OCI-LY3 (cell line): ENCODE measurements around the gene COL4A2.

Experiments
- H2AFZ ChIP-seq: fragments of 200-600, 300-600 bp; shearing (Covaris generic); 2 replicates; pipeline ENCODE4 v1.6.0; 2014; ENCODE audit warnings: antibody characterized with exemption, low read depth, low read length
- H3K27ac ChIP-seq: fragments of 200-600, 300-600 bp; sonication (generic); 2 replicates; pipeline ENCODE4 v1.5.1; 2014; ENCODE audit warnings: mild to moderate bottlenecking, low read length, moderate library complexity, mixed read lengths
- H3K27me3 ChIP-seq: fragments of 200-600, 300-600 bp; sonication (generic); 2 replicates; pipeline ENCODE4 v1.6.1; 2014; ENCODE audit warnings: low read depth, low read length, mixed read lengths
- H3K36me3 ChIP-seq: fragments of 200-600, 300-600 bp; sonication (generic); replicated peaks from 2 replicates; pipeline ENCODE3; 2014; ENCODE audit warnings: low read depth, low read length, mixed read lengths
- H3K4me1 ChIP-seq: fragments of 300-600, 200-600 bp; sonication (generic); 2 replicates; pipeline ENCODE4 v1.6.1; 2014; ENCODE audit warnings: low read length, mixed read lengths
- H3K4me2 ChIP-seq: fragments of 200-600, 300-600 bp; sonication (generic); 2 replicates; pipeline ENCODE4 v1.6.1; 2014; ENCODE audit warnings: low read length, mixed read lengths
- H3K4me3 ChIP-seq: fragments of 300-600, 200-600 bp; sonication (generic); 2 replicates; pipeline ENCODE4 v1.5.1; 2014; ENCODE audit warnings: antibody characterized with exemption, mild to moderate bottlenecking, low read length, moderate library complexity
- H3K79me2 ChIP-seq: fragments of 300-600, 200-600 bp; shearing (Covaris generic); 2 replicates; pipeline ENCODE4 v1.6.1; 2014; ENCODE audit warnings: mild to moderate bottlenecking, low read length, mixed read lengths
- H3K9ac ChIP-seq: fragments of 300-600, 200-600 bp; shearing (Covaris generic); 2 replicates; pipeline ENCODE4 v1.6.0; 2014; ENCODE audit warnings: mild to moderate bottlenecking, low read length, moderate library complexity
- H3K9me3 ChIP-seq: fragments of 200-600, 300-600 bp; shearing (Covaris generic); 2 replicates; pipeline ENCODE4 v1.6.1; 2014; ENCODE audit warnings: low read length, mixed read lengths; ENCODE audit not compliant: insufficient read depth
- H4K20me1 ChIP-seq: fragments of 200-600, 300-600 bp; sonication (generic); 2 replicates; pipeline ENCODE4 v1.6.1; 2016; ENCODE audit warnings: low read length, mixed read lengths; ENCODE audit not compliant: insufficient read depth
- EZH2phosphoT487 ChIP-seq: fragments of 200-600 bp; shearing (Covaris generic); IDR thresholded peaks from 2 replicates; pipeline ENCODE4 v1.6.1; 2018; ENCODE audit warnings: antibody characterized with exemption, mixed run types, low read depth
- TF ChIP-seq, protein P1 (sequence below): fragments of 200-600, 300-600 bp; sonication (generic); IDR thresholded peaks from 2 replicates; pipeline ENCODE4 v1.5.1; 2014; ENCODE audit warnings: antibody characterized with exemption, low read length, low read depth

Gene COL4A2

DNA sequence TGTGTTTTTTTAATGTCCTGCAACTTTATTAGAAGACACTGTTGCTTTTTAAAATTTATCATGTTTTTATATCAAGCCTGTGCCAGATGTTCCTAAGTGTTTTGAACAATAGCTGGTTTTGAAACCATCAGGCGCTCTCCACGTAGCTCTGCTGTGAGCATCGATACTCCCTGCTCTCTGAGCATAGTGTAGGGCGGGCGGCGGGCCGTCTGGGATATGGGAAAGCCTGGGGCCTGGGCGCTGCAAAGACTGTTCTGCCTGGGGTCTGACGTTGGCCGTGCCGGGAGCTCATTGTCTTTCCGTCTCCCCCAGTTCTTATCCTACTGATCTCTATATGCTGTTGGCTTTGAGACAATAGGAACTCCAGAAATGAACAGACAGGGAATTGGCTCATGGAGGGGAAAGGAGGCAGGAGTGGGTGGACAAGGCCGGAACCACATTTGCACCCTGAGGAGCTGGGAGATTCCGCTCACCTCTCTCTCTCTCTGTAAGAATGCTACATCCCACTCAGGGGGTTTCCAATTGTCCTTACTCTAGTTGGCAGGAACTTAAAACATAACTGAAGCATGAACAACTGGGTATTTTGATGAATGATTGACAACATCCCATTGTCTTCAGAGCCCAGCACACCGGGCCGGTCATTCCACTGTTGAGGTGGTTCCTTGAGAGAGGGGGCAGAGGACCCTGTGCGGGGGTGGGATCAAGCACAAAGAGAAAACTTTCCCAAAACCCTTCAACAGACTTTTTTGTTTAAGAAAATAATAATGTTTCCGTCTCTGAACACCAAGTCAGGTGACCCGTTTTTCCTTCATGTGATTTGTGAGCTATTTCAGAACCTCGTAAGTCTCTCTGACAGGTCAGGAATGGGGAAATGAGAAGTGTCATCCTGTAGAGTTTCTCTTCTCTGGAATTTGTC, 64.7 kb downstream of the COL4A2 start:
- Histone ChIP-seq H3K27me3 (peaks cover 31% of the 10 kb centered on the region), H3K4me1 (peaks cover 16% of the 10 kb centered on the region; the same call in 1 of the 2 replicates), H3K36me3 (no peaks in the 10 kb centered on the region), H4K20me1 (no peaks in the 10 kb centered on the region), H3K4me2 (peak overlapping the region; percentile 23), H3K9ac (no peak overlapping the region), H3K79me2 (no peaks in the 10 kb centered on the region), H3K4me3 (no peak overlapping the region), H3K9me3 (no peaks in the 10 kb centered on the region), H2AFZ (peak overlapping the region; percentile 14; the same call in 1 of the 2 replicates), H3K27ac (no peak overlapping the region)
- TF ChIP-seq, protein P1, sequence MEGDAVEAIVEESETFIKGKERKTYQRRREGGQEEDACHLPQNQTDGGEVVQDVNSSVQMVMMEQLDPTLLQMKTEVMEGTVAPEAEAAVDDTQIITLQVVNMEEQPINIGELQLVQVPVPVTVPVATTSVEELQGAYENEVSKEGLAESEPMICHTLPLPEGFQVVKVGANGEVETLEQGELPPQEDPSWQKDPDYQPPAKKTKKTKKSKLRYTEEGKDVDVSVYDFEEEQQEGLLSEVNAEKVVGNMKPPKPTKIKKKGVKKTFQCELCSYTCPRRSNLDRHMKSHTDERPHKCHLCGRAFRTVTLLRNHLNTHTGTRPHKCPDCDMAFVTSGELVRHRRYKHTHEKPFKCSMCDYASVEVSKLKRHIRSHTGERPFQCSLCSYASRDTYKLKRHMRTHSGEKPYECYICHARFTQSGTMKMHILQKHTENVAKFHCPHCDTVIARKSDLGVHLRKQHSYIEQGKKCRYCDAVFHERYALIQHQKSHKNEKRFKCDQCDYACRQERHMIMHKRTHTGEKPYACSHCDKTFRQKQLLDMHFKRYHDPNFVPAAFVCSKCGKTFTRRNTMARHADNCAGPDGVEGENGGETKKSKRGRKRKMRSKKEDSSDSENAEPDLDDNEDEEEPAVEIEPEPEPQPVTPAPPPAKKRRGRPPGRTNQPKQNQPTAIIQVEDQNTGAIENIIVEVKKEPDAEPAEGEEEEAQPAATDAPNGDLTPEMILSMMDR = no peak
- no peak for TF ChIP-seq EZH2phosphoT487

DNA sequence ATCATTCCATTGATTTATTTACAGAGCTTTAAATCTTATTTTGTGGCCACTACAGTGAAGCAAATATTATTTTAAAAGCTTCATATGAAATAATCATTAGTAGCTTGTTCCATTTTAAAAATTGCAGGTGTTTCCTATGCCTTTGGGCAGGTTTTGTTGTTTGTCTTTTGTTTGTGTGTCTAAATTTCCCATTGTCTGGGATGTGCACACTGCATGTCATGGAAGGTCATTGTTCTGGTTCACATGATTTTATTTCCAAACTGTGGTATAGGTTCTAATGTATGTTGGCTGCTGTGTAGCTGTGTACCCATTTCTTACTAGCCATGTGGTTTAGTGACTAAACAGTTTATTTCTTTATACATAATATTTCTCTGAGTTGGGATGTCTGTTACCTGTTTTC, 65.6 kb downstream of the COL4A2 start:
- no peak for TF ChIP-seq EZH2phosphoT487
- TF ChIP-seq, protein P1 = no peak
- H3K4me3 ChIP-seq = no peak overlapping the region
- peaks cover 16% of the 10 kb centered on the region; the same call in 1 of the 2 replicates for H3K4me1 ChIP-seq
- no peak overlapping the region for H3K27ac ChIP-seq
- H3K36me3 ChIP-seq = no peaks in the 10 kb centered on the region
- H4K20me1 ChIP-seq = no peaks in the 10 kb centered on the region
- peak overlapping the region; percentile 23; the same call in 1 of the 2 replicates for H3K4me2 ChIP-seq
- no peaks in the 10 kb centered on the region for H3K9me3 ChIP-seq
- H3K27me3 ChIP-seq = peaks cover 34% of the 10 kb centered on the region
- H2AFZ ChIP-seq = no peak overlapping the region
- H3K79me2 ChIP-seq = no peaks in the 10 kb centered on the region
- H3K9ac ChIP-seq = no peak overlapping the region

DNA sequence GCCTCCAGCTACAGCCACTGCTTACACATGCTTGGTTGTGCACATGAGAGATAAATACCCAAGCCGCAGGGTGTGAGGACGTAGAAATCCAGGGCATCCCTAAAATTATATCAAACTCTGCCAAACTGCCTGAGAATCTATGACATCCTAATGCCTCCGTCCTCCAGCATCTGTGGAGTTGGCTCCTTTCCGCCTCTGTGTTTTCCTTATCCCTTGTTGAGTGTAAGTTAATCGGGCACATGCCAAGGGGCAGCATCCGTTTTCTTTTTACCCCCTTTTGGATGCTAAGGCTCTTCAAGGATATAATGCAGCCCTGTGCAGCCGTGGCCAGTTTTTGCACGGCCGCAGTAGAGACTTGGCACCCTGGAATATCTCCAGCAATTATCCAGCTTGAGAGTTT, 66.5 kb downstream of the COL4A2 start:
- H4K20me1 ChIP-seq = no peaks in the 10 kb centered on the region
- H3K79me2 ChIP-seq = no peaks in the 10 kb centered on the region
- H2AFZ ChIP-seq = no peak overlapping the region
- no peak overlapping the region for H3K4me3 ChIP-seq
- H3K27me3 ChIP-seq = peaks cover 43% of the 10 kb centered on the region
- H3K4me2 ChIP-seq = no peak overlapping the region
- H3K4me1 ChIP-seq = peaks cover 10% of the 10 kb centered on the region; the same call in 1 of the 2 replicates
- no peak overlapping the region for H3K9ac ChIP-seq
- TF ChIP-seq, protein P1 = no peak
- TF ChIP-seq EZH2phosphoT487 = no peak
- no peaks in the 10 kb centered on the region for H3K9me3 ChIP-seq
- no peaks in the 10 kb centered on the region for H3K36me3 ChIP-seq
- H3K27ac ChIP-seq = no peak overlapping the region

DNA sequence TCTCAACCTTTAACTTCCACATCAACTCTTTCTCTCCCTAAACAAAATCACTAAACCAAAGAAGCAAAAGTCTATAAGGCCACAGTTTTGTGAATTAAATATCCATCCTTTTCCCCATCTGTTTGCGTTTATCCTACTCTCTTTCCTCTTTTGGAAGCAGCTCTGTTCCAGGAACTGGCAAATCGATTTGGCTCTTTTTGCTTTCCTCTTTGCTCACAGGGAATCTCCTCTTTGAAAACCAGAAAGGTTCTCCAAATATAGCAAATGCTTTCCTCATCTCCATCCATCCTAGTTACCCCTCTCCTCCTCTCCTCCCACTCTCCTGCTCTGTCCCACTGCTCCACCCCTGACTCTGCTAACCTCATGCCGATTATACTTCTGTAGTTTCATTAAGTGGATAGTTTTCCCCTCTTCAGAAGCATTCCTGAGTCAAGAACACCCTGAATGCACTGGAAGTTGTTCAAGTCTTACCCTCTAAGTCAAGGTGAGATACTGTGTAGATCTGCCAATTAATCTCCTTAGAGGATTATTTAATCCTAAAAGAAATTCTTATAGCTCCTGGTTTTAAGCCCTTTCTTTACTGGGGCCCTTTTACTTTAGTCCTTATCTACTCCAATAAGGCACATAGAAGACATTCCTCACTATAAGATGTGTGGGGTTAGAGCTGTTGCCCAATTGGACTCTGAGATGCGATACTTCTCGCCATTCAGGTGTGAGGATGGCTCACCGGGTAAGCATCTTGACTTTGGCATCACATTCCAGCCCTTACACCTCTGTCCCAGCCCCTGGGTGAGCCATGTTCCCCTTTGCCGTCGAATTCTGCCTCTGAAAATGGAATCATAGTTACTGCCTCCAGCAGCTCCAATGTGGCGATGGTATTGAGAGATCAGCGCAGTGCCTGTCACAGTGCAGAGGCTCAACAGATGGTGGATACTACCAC, 67.6 kb downstream of the COL4A2 start:
- Histone ChIP-seq H3K4me3 (no peak overlapping the region), H3K36me3 (no peaks in the 10 kb centered on the region), H4K20me1 (no peaks in the 10 kb centered on the region), H3K79me2 (no peaks in the 10 kb centered on the region), H3K4me2 (no peak overlapping the region), H3K27ac (no peak overlapping the region), H3K27me3 (peaks cover 54% of the 10 kb centered on the region), H2AFZ (no peak overlapping the region), H3K9ac (no peak overlapping the region), H3K9me3 (no peaks in the 10 kb centered on the region), H3K4me1 (peaks cover 10% of the 10 kb centered on the region; the same call in 1 of the 2 replicates)
- TF ChIP-seq EZH2phosphoT487 = no peak
- TF ChIP-seq, protein P1 = no peak
